Activated T-helper 2 cell treated with anti-CD3 and anti-CD28 coated beads, Interferon-gamma antibody, Interleukin-2, Interleukin-4, amounts not matched to agents 10 μg/mL and 5 μg/mL and 100 μg/mL, durations not matched to agents 14 hours and 24 hours and 36 hours (primary cell): ENCODE measurements around the gene FAM114A1. TPM values are rescaled to one million over a fixed set of nuclear protein-coding genes. Genes with fewer than 3 reads are reported as not detected.
"Not testable (repeated sequence)": the region's sequence is repeated elsewhere in the genome, so short reads cannot be mapped to it uniquely, and the experiment has no call there.

Source experiments
- DNase-seq: peaks from one replicate; pipeline ENCODE4 v3.0.0; 2021; ENCODE audit warnings: low spot score
- H3K27ac Mint-ChIP-seq: one replicate; pipeline ENCODE4 v1.8.0; 2021; ENCODE audit warnings: mixed read lengths
- H3K27me3 Mint-ChIP-seq: one replicate; pipeline ENCODE4 v1.8.0; 2021; ENCODE audit warnings: low read depth, mixed read lengths
- H3K36me3 Mint-ChIP-seq: one replicate; pipeline ENCODE4 v1.8.0; 2021; ENCODE audit warnings: low read depth, mixed read lengths
- H3K4me1 Mint-ChIP-seq: one replicate; pipeline ENCODE4 v1.8.0; 2021; ENCODE audit warnings: low read depth, mixed read lengths
- H3K4me3 Mint-ChIP-seq: one replicate; pipeline ENCODE4 v1.8.0; 2021; ENCODE audit warnings: low read depth, mild to moderate bottlenecking, moderate library complexity, mixed read lengths
- H3K9me3 Mint-ChIP-seq: one replicate; pipeline ENCODE4 v1.8.0; 2021; ENCODE audit warnings: mixed read lengths
- intact Hi-C: fragments of 100-400 bp; cut with micrococcal nuclease; formaldehyde crosslinking; loops from one replicate; pipeline ENCODE4 v1.15.1; 2023
- total RNA-seq: library from RNA; stranded (reverse); gene quantifications from 2 replicates; pipeline ENCODE4 v1.2.3, GENCODE V29; 2022

FAM114A1 gene
- total RNA-seq, 1 donor from 2014 or later = 0.14 TPM

GRCh38 chr4:38914854-38915253 lies 47.2 kb downstream of the FAM114A1 start:
- Mint-ChIP-seq H3K9me3 (peaks cover 4% of the 10 kb centered on the region), H3K27me3 (no peaks in the 10 kb centered on the region), H3K36me3 (no peaks in the 10 kb centered on the region), H3K4me1 (peaks cover 12% of the 10 kb centered on the region), H3K4me3 (peak overlapping the region; percentile 47), H3K27ac (peak overlapping the region; percentile 78)
- DNase-seq = no peak
- intact Hi-C loops = no loop called here

DNA sequence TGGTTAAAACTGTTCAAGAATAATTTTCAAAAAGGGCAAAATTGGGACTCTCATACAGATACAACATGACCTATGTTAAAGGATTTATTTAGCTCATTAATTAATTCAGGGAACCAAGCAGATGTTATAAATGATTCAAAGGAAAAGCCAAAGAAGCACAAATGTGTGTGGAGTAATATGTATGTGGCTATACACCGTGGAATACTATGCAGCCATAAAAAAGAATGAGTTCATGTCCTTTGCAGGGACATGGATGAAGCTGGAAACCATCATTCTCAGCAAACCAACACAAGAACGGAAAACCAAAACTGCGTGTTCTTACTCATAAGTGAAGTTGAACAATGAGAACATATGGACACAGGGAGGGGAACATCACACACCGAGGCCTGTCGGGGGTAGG lies 48.7 kb downstream of the FAM114A1 start:
- DNase-seq, intact Hi-C loops, H3K27ac Mint-ChIP-seq, H3K9me3 Mint-ChIP-seq, H3K36me3 Mint-ChIP-seq, H3K4me3 Mint-ChIP-seq, H3K27me3 Mint-ChIP-seq: not testable (repeated sequence)
- peaks cover 20% of the 10 kb centered on the region for H3K4me1 Mint-ChIP-seq

GRCh38 chr4:38917481-38918025 lies 49.9 kb downstream of the FAM114A1 start:
- peaks cover 4% of the 10 kb centered on the region for H3K9me3 Mint-ChIP-seq
- DNase-seq = no peak
- H3K36me3 Mint-ChIP-seq = no peaks in the 10 kb centered on the region
- intact Hi-C loops = no loop called here
- H3K27me3 Mint-ChIP-seq = no peaks in the 10 kb centered on the region
- no peak overlapping the region for H3K27ac Mint-ChIP-seq
- H3K4me3 Mint-ChIP-seq = no peak overlapping the region
- H3K4me1 Mint-ChIP-seq = peaks cover 20% of the 10 kb centered on the region

DNA sequence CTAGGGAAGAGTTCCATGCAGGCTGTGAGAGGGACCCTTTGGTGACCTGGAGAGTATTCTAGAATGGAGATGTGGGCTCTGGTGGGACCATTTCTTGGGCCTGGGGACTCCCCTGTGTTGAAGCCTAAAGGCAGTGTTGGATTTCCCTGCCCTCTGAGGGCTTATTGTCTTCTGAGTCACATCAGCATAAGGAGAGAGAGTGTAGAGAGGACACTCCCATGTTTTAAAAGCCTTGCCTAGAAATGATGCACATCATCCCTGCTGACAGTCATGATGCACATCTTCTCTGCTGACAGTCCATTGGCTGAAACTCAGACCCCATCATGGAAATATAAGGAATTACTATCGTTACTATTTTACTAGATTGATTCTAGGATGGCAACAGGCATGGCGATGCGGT lies 51.9 kb downstream of the FAM114A1 start:
- H3K4me1 Mint-ChIP-seq = peaks cover 22% of the 10 kb centered on the region
- no peak for DNase-seq

DNA sequence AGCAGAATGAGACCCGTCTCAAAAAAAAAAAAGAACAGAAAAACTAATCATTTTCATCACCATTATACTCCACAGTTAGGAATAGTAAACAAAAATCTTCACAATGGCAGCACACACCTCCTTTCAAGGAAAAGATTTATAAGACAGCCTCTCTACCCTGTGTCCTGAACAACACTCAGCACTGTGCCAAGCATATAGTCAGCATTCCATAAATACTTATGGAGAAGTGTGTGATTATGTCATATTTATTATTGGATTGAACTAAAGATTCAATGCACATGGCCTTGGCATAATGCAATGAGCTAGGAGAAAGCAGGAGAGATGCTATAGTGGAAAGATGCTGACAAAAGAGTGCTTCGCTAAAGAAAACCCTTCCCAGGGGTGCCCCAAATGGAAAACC lies 52.6 kb downstream of the FAM114A1 start:
- DNase-seq = no peak
- peaks cover 15% of the 10 kb centered on the region for H3K4me1 Mint-ChIP-seq
- H3K36me3 Mint-ChIP-seq = no peaks in the 10 kb centered on the region
- no peak overlapping the region for H3K4me3 Mint-ChIP-seq
- peaks cover 4% of the 10 kb centered on the region for H3K9me3 Mint-ChIP-seq
- H3K27ac Mint-ChIP-seq = no peak overlapping the region
- intact Hi-C loops = no loop called here
- no peaks in the 10 kb centered on the region for H3K27me3 Mint-ChIP-seq

More for the DNA sequence above, 51.9 kb downstream of the FAM114A1 start:
- H3K27me3 Mint-ChIP-seq = no peaks in the 10 kb centered on the region
- no peaks in the 10 kb centered on the region for H3K36me3 Mint-ChIP-seq
- H3K4me3 Mint-ChIP-seq = no peak overlapping the region
- no peak overlapping the region for H3K27ac Mint-ChIP-seq
- peaks cover 4% of the 10 kb centered on the region for H3K9me3 Mint-ChIP-seq
- intact Hi-C loops = no loop called here

- H3K27ac Mint-ChIP-seq = no peak overlapping the region
- no peak overlapping the region for H3K4me3 Mint-ChIP-seq
- DNase-seq = no peak
- intact Hi-C loops = no loop called here
- no peaks in the 10 kb centered on the region for H3K36me3 Mint-ChIP-seq
- peaks cover 2% of the 10 kb centered on the region for H3K27me3 Mint-ChIP-seq
- H3K9me3 Mint-ChIP-seq = peaks cover 4% of the 10 kb centered on the region
- H3K4me1 Mint-ChIP-seq = peaks cover 12% of the 10 kb centered on the region
Measured at GRCh38 chr4:38920677-38921076, 53.1 kb downstream of the FAM114A1 start.

GRCh38 chr4:38921151-38921550 lies 53.5 kb downstream of the FAM114A1 start:
- Mint-ChIP-seq H3K27me3 (peaks cover 2% of the 10 kb centered on the region), H3K9me3 (peaks cover 2% of the 10 kb centered on the region), H3K27ac (no peak overlapping the region), H3K4me1 (peaks cover 14% of the 10 kb centered on the region), H3K36me3 (no peaks in the 10 kb centered on the region), H3K4me3 (no peak overlapping the region)
- no peak for DNase-seq
- intact Hi-C loops = no loop called here

DNA sequence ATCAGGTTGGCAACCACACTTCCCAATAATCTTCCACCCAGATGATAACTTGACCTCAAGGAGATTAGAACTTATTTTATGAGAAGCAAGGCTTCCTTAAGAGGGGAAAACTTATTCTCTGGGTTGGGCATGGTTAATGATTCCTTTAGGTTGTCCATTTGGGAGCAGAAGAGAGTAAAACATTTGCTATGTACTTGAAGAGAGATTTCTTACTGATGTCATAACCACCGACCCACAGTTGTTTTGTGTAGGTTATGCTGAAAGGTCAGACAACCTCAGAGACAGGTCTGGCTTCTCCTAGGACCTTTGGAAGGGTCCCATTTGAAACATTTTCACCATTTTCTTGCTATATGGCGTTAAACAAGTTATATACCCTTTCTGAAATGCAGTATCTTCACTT lies 56.1 kb downstream of the FAM114A1 start:
- Mint-ChIP-seq H3K9me3 (no peaks in the 10 kb centered on the region), H3K27ac (no peak overlapping the region), H3K4me1 (peaks cover 14% of the 10 kb centered on the region), H3K36me3 (no peaks in the 10 kb centered on the region), H3K27me3 (peaks cover 2% of the 10 kb centered on the region), H3K4me3 (no peak overlapping the region)
- intact Hi-C loops = no loop called here
- no peak for DNase-seq

- Mint-ChIP-seq H3K27ac (no peak overlapping the region), H3K27me3 (peaks cover 2% of the 10 kb centered on the region), H3K36me3 (no peaks in the 10 kb centered on the region), H3K4me1 (peaks cover 14% of the 10 kb centered on the region), H3K4me3 (no peak overlapping the region), H3K9me3 (no peaks in the 10 kb centered on the region)
- DNase-seq = no peak
- intact Hi-C loops = no loop called here
Measured at GRCh38 chr4:38924353-38924752, 56.7 kb downstream of the FAM114A1 start.

GRCh38 chr4:38925492-38926413 lies 58.1 kb downstream of the FAM114A1 start:
- Mint-ChIP-seq H3K4me3 (no peak overlapping the region), H3K27me3 (peaks cover 2% of the 10 kb centered on the region), H3K36me3 (no peaks in the 10 kb centered on the region), H3K27ac (no peak overlapping the region), H3K9me3 (no peaks in the 10 kb centered on the region), H3K4me1 (peaks cover 8% of the 10 kb centered on the region)
- intact Hi-C loops = no loop called here
- no peak for DNase-seq

- Mint-ChIP-seq H3K27ac (no peak overlapping the region), H3K4me3 (no peak overlapping the region)
- no peak for DNase-seq
Measured at GRCh38 chr4:38926896-38927295, 59.3 kb downstream of the FAM114A1 start.

DNA sequence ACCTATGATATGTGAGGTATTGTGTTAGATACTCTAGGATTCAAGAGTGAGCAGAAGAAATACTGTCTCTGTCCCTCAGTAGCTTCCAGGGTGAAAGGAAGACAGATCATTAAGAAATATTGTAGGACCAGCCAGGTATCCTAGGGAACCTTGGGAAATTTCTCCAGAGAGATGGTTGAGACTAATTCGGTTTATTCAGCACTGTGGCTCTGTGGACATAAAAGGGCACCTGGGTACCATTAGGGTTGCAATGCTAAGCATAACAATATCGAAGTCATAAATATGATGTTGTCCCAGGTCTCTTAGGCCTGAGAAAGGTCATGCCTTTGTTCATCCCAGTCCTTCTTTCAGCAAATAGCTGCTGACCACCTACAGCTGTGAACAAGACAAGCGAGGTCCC lies 61.0 kb downstream of the FAM114A1 start:
- Mint-ChIP-seq H3K9me3 (no peaks in the 10 kb centered on the region), H3K36me3 (no peaks in the 10 kb centered on the region), H3K4me1 (peaks cover 5% of the 10 kb centered on the region), H3K27ac (no peak overlapping the region), H3K27me3 (peaks cover 2% of the 10 kb centered on the region), H3K4me3 (no peak overlapping the region)
- intact Hi-C loops = no loop called here
- no peak for DNase-seq

More at GRCh38 chr4:38926896-38927295, 59.3 kb downstream of the FAM114A1 start:
- intact Hi-C loops = no loop called here
- Mint-ChIP-seq H3K9me3 (no peaks in the 10 kb centered on the region), H3K27me3 (peaks cover 2% of the 10 kb centered on the region), H3K4me1 (peaks cover 6% of the 10 kb centered on the region), H3K36me3 (no peaks in the 10 kb centered on the region)

DNA sequence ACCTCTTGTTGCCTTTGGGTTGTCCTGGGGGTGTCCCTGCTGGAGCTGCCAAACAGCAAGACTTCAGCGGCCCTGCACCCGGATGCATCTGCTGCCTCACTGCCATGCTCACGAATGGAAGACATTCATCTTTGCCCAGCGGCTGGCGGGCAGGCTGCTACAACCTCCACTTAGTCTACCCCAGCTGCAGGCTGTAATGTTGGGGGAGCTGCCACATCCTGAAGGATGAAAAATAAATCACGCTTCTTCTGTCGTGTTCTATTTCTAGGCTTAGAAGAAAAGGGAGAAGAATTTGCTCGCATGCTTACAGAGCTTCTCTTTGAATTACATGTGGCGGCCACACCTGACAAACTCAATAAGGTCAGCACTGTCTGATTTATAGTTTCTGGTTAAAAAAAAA lies 61.4 kb downstream of the FAM114A1 start:
- no peak overlapping the region for H3K27ac Mint-ChIP-seq
- H3K4me3 Mint-ChIP-seq = no peak overlapping the region
- DNase-seq = no peak
- peaks cover 2% of the 10 kb centered on the region for H3K27me3 Mint-ChIP-seq
- H3K4me1 Mint-ChIP-seq = peaks cover 2% of the 10 kb centered on the region
- H3K36me3 Mint-ChIP-seq = no peaks in the 10 kb centered on the region
- intact Hi-C loops = no loop called here
- H3K9me3 Mint-ChIP-seq = no peaks in the 10 kb centered on the region
